Measurements from ENCODE around the gene CEP135.

CEP135 gene

GRCh38 chr4:55993994-55994663 lies 45.4 kb downstream of the CEP135 start:
- intact Hi-C loops (cut with DNase I), result no loop called here
- DNase-seq, result no peak

- DNase-seq, result no peak
- intact Hi-C loops (cut with DNase I), result no loop called here
Measured at GRCh38 chr4:55996646-55997045, 47.9 kb downstream of the CEP135 start.

- no peak for DNase-seq
- intact Hi-C loops (cut with DNase I), result no loop called here
Measured at GRCh38 chr4:56003606-56004005, 54.9 kb downstream of the CEP135 start.

- intact Hi-C loops (cut with DNase I), result no loop called here
- no peak for DNase-seq
Measured at GRCh38 chr4:56004235-56004634, 55.5 kb downstream of the CEP135 start.

GRCh38 chr4:56007154-56007553 lies 58.4 kb downstream of the CEP135 start:
- intact Hi-C loops (cut with DNase I), result no loop called here
- DNase-seq, result no peak

- intact Hi-C loops (cut with DNase I), result no loop called here
- no peak for DNase-seq
Measured at GRCh38 chr4:56008206-56008605, 59.5 kb downstream of the CEP135 start.

GRCh38 chr4:56026596-56026995 lies 77.9 kb downstream of the CEP135 start:
- intact Hi-C loops (cut with DNase I), result no loop called here
- peak in 13 of 42 donors; percentile 7 to 67 (median 31) for DNase-seq

GRCh38 chr4:56028165-56028564 lies 79.4 kb downstream of the CEP135 start:
- no peak for DNase-seq
- intact Hi-C loops (cut with DNase I), result no loop called here

- DNase-seq, result peak in 6 of 42 donors; percentile 10 to 26 (median 14)
- intact Hi-C loops (cut with DNase I), result no loop called here
Measured at GRCh38 chr4:56038487-56039162, 89.9 kb downstream of the CEP135 start.

- intact Hi-C loops (cut with DNase I), result no loop called here
- no peak for DNase-seq
Measured at GRCh38 chr4:56040842-56041241, 92.1 kb downstream of the CEP135 start.

GRCh38 chr4:56042225-56042624 lies 93.5 kb downstream of the CEP135 start:
- intact Hi-C loops (cut with DNase I), result no loop called here
- no peak for DNase-seq

GRCh38 chr4:56048383-56048701 lies 99.6 kb downstream of the CEP135 start:
- intact Hi-C loops (cut with DNase I), result no loop called here
- peak in 1 of 42 donors; percentile 48 for DNase-seq

- intact Hi-C loops (cut with DNase I), result no loop called here
Measured at GRCh38 chr4:56048702-56049431, 100.1 kb downstream of the CEP135 start.

GRCh38 chr4:56050625-56051024 lies 101.9 kb downstream of the CEP135 start:
- no peak for DNase-seq

More at GRCh38 chr4:56048702-56049431, 100.1 kb downstream of the CEP135 start:
- peak in 41 of 42 donors; percentile 19 to 83 (median 68) for DNase-seq

GRCh38 chr4:56051029-56051709 lies 102.4 kb downstream of the CEP135 start:
- DNase-seq, result no peak
- intact Hi-C loops (cut with DNase I), result no loop called here

More at GRCh38 chr4:56050625-56051024, 101.9 kb downstream of the CEP135 start:
- intact Hi-C loops (cut with DNase I), result no loop called here

GRCh38 chr4:56051710-56052075 lies 102.9 kb downstream of the CEP135 start:
- intact Hi-C loops (cut with DNase I), result no loop called here
- no peak for DNase-seq

GRCh38 chr4:56052481-56052880 lies 103.7 kb downstream of the CEP135 start:
- intact Hi-C loops (cut with DNase I), result no loop called here
- DNase-seq, result no peak

GRCh38 chr4:56052966-56053365 lies 104.2 kb downstream of the CEP135 start:
- intact Hi-C loops (cut with DNase I), result no loop called here
- DNase-seq, result no peak

GRCh38 chr4:56055027-56055977 lies 106.6 kb downstream of the CEP135 start:
- intact Hi-C loops (cut with DNase I), result no loop called here
- DNase-seq, result no peak

All from head of caudate nucleus (tissue), 42 donors.